GM12878 (cell line): ENCODE data around the gene GEMIN8. TPM values are rescaled to one million over a fixed set of nuclear protein-coding genes. Genes with fewer than 3 reads are reported as not detected.

Experiments
- ATAC-seq: fragments of 200-7000 bp; cut with Tn5 transposase; 3 replicates; pipeline ENCODE4 v1.9.1; 2020; ENCODE audit warnings: mild to moderate bottlenecking, moderate library complexity
- BruUV-seq: library from RNA; stranded (reverse); fragments of 400-500 nt; replicated peaks from 2 replicates; lab custom pipeline; 2021; lab: Mats Ljungman, UMichigan
- CTCF ChIA-PET: fragments of 300-600 bp; sonication (Branson Sonifier 250); formaldehyde crosslinking; extraction: SDS; loops from one replicate; lab custom pipeline; 2021; ENCODE audit warnings: inconsistent platforms; lab: Yijun Ruan, JAX
- POLR2A ChIA-PET: fragments of 350-600 bp; formaldehyde crosslinking; extraction: SDS; loops from one replicate; lab custom pipeline; 2021; ENCODE audit warnings: inconsistent platforms; lab: Charles Lee
- RAD21 ChIA-PET: fragments of 300-600 bp; sonication (Branson Sonifier 250); formaldehyde crosslinking; loops from one replicate; lab custom pipeline; 2023; ENCODE audit warnings: antibody characterized with exemption; ENCODE audit not compliant: unreplicated experiment; lab: Charles Lee
- SMC1A ChIA-PET: fragments of 300-600 bp; sonication (Branson Sonifier 250); formaldehyde crosslinking; loops from one replicate; lab custom pipeline; 2023; ENCODE audit not compliant: unreplicated experiment, uncharacterized antibody; lab: Charles Lee
- DNase-seq: peaks from one replicate; pipeline ENCODE4 v3.0.0-alpha.2; 2011; ENCODE audit warnings: low read depth, low spot score
- FAIRE-seq: peaks from 3 replicates; lab custom pipeline; 2011; peaks lifted over from hg19 to GRCh38; lab: Jason Lieb, UNC
- H2AFZ ChIP-seq: 2 replicates; pipeline ENCODE4 v1.6.0; 2011; ENCODE audit warnings: low read depth, low read length, control low read depth; ENCODE audit not compliant: control insufficient read depth
- H3K27ac ChIP-seq: 2 replicates; pipeline ENCODE4 v1.5.1; 2011; ENCODE audit warnings: control low read depth; ENCODE audit not compliant: control insufficient read depth, insufficient read depth
- H3K27me3 ChIP-seq, 2 experiments: replicated peaks in 1 of 2; 2 replicates each; pipeline versions ENCODE4 v1.6.0 to v1.6.1; 2011; ENCODE audit warnings: low read length in 1 of 2; ENCODE audit not compliant: control insufficient read depth in 2 of 2, insufficient read depth in 2 of 2
- H3K36me3 ChIP-seq, 2 experiments: 2 replicates each; pipeline ENCODE4 v1.5.1; 2011; ENCODE audit warnings: low read length in 1 of 2; ENCODE audit not compliant: control insufficient read depth in 2 of 2, insufficient read depth in 2 of 2
- H3K4me1 ChIP-seq: 2 replicates; pipeline ENCODE4 v1.6.1; 2011; ENCODE audit warnings: mild to moderate bottlenecking, low read length, moderate library complexity, mixed read lengths; ENCODE audit not compliant: control insufficient read depth, insufficient read depth
- H3K4me2 ChIP-seq: 2 replicates; pipeline ENCODE4 v1.6.0; 2011; ENCODE audit warnings: control low read depth; ENCODE audit not compliant: control insufficient read depth, insufficient read depth
- H3K4me3 ChIP-seq: fragments of 200-600 bp; sonication (generic); 2 replicates; pipeline ENCODE4 v1.5.1; 2016
- H3K79me2 ChIP-seq: 2 replicates; pipeline ENCODE4 v1.6.0; 2011; ENCODE audit warnings: low read length; ENCODE audit not compliant: control insufficient read depth, insufficient read depth
- H3K9ac ChIP-seq: 2 replicates; pipeline ENCODE4 v1.8.0; 2011; ENCODE audit warnings: low read length, control low read depth, mixed read lengths; ENCODE audit not compliant: control insufficient read depth, insufficient read depth
- H3K9me3 ChIP-seq: replicated peaks from 3 replicates; pipeline ENCODE4 v1.5.1; 2011; ENCODE audit warnings: mild to moderate bottlenecking, low read length; ENCODE audit not compliant: control insufficient read depth, insufficient read depth
- H4K20me1 ChIP-seq: 2 replicates; pipeline ENCODE4 v1.6.0; 2011; ENCODE audit not compliant: control insufficient read depth, insufficient read depth
- ATF2 ChIP-seq: IDR thresholded peaks from 2 replicates; pipeline ENCODE4 v1.6.1; 2012; ENCODE audit warnings: low read length, inconsistent platforms
- BCL3 ChIP-seq: IDR thresholded peaks from 2 replicates; pipeline ENCODE4 v1.6.1; 2011; ENCODE audit warnings: borderline replicate concordance, low read depth, mild to moderate bottlenecking, moderate library complexity, low read length; ENCODE audit not compliant: insufficient read depth, poor library complexity, severe bottlenecking
- CBX3 ChIP-seq: fragments of 200-600 bp; sonication (generic); IDR thresholded peaks from 2 replicates; pipeline ENCODE4 v1.6.1; 2016; ENCODE audit warnings: low read depth, borderline replicate concordance
- EED ChIP-seq: sonication (generic); IDR thresholded peaks from 2 replicates; pipeline ENCODE4 v1.6.1; 2016; ENCODE audit warnings: antibody characterized with exemption, low read depth
- KDM1A ChIP-seq: fragments of 200-600 bp; sonication (generic); IDR thresholded peaks from 2 replicates; pipeline ENCODE4 v1.6.1; 2016; ENCODE audit warnings: borderline replicate concordance
- KLF5 ChIP-seq: fragments of 450-650 bp; IDR thresholded peaks from 2 replicates; pipeline ENCODE4 v1.6.1; 2014; ENCODE audit warnings: mild to moderate bottlenecking; ENCODE audit not compliant: partially characterized antibody
- MLLT1 ChIP-seq: fragments of 450-650 bp; IDR thresholded peaks from 2 replicates; pipeline ENCODE4 v1.6.1; 2016; ENCODE audit warnings: mild to moderate bottlenecking
- NFYA ChIP-seq: IDR thresholded peaks from 2 replicates; pipeline ENCODE4 v1.6.1; 2011; ENCODE audit warnings: low read depth, mild to moderate bottlenecking, low read length, improper control_type of control experiment, borderline replicate concordance
- NR2C2 ChIP-seq: IDR thresholded peaks from 2 replicates; pipeline ENCODE4 v1.6.1; 2011; ENCODE audit warnings: borderline replicate concordance, low read depth; ENCODE audit not compliant: control insufficient read depth, insufficient read length
- POLR2AphosphoS5 ChIP-seq: IDR thresholded peaks from 2 replicates; pipeline ENCODE4 v1.6.1; 2011; ENCODE audit warnings: mild to moderate bottlenecking, low read length, inconsistent platforms
- RUNX3 ChIP-seq: IDR thresholded peaks from 2 replicates; pipeline ENCODE4 v1.6.1; 2012; ENCODE audit warnings: low read length, inconsistent platforms
- SMARCA5 ChIP-seq: fragments of 450-650 bp; IDR thresholded peaks from 2 replicates; pipeline ENCODE4 v1.6.1; 2017; ENCODE audit warnings: mild to moderate bottlenecking
- SRF ChIP-seq, 2 experiments: IDR thresholded peaks; 2 replicates each; pipeline ENCODE4 v1.6.1; 2011; ENCODE audit warnings: low read depth in 2 of 2, low read length in 2 of 2, mild to moderate bottlenecking in 1 of 2, moderate library complexity in 1 of 2
- TAF1 ChIP-seq: IDR thresholded peaks from 2 replicates; pipeline ENCODE4 v1.6.1; 2011; ENCODE audit warnings: mild to moderate bottlenecking, low read depth, low read length, borderline replicate concordance
- TARDBP ChIP-seq: IDR thresholded peaks from 2 replicates; pipeline ENCODE4 v1.6.1; 2016; ENCODE audit warnings: borderline replicate concordance
- WGBS: methylation state at CpG from one replicate; pipeline ENCODE4 v1.1.6; 2016; ENCODE audit warnings: low lambda C conversion rate; ENCODE audit not compliant: insufficient replicate concordance, insufficient coverage; ENCODE audit errors: missing lambda C conversion rate; 5-methylcytosine and 5-hydroxymethylcytosine counted together
- in situ Hi-C: fragments of 300-500 bp; cut with MboI; formaldehyde crosslinking; loops from 9 replicates; pipeline ENCODE4 v1.14.3; 2018; ENCODE audit warnings: mixed read lengths
- intact Hi-C: fragments of 100-400 bp; cut with micrococcal nuclease; formaldehyde crosslinking; loops from one replicate; pipeline ENCODE4 v1.14.2; 2022; ENCODE audit not compliant: unreplicated experiment
- polyA plus RNA-seq, 11 experiments: library from polyadenylated mRNA; depleted of rRNA in 4 of 11; unstranded in 6 of 11; stranded (reverse) in 5 of 11; fragments of >200 nt; fragmentation: Nextera tagmentation in 4 of 11; fragmentation: Illumina TruSeq in 1 of 11; extraction: Ambion mirVana in 4 of 11; extraction: Trizol in 1 of 11; gene quantifications; 1 replicate in 1 of 11; 2 replicates in 10 of 11; pipeline versions ENCODE4 v1.2.1 to v1.2.3, GENCODE V29; 2011 to 2016; ENCODE audit warnings: inconsistent platforms in 2 of 11, missing spikeins in 2 of 11, low read depth in 1 of 11
- total RNA-seq, 4 experiments: library from RNA; depleted of rRNA in 3 of 4; stranded (reverse); fragments of >200 nt in 3 of 4; fragmentation: Illumina TruSeq in 1 of 4; extraction: Trizol in 1 of 4; gene quantifications; 2 replicates each; pipeline versions ENCODE4 v1.2.1 to v1.2.3, GENCODE V29; 2013 to 2021

GEMIN8 gene
- total and polyA plus RNA-seq, 10 of the 15 experiments (the other 5 are each of a cell fraction or from before 2014, with no cell fraction given): 18.4 to 87.0 (median 27.7) TPM

- H3K79me2 ChIP-seq: no peaks in the 10 kb centered on the region
- SMC1A ChIA-PET: no interaction called here
- TF ChIP-seq EED: no peak
- no peak for TF ChIP-seq MLLT1
- TF ChIP-seq SRF (IDR thresholded peaks at IDR 0.05; ENCODE audit: low read depth in 2 of 2, low read length in 2 of 2): no peak
- TF ChIP-seq NFYA: no peak
- H3K9me3 ChIP-seq: no peaks in the 10 kb centered on the region
- no peak overlapping the region for H2AFZ ChIP-seq
- no peak overlapping the region for H3K4me2 ChIP-seq
- CTCF ChIA-PET: no interaction called here
- no peaks in the 10 kb centered on the region for H3K27me3 ChIP-seq
- POLR2A ChIA-PET: no interaction called here
- DNase-seq (no peak), FAIRE-seq (no peak), ATAC-seq (no peak)
- in situ Hi-C loops: no loop called here
- RAD21 ChIA-PET: no interaction called here
- H3K4me3 ChIP-seq: no peak overlapping the region
- H3K36me3 ChIP-seq: no peaks in the 10 kb centered on the region
- no peak overlapping the region for H3K9ac ChIP-seq
- H3K4me1 ChIP-seq: no peaks in the 10 kb centered on the region
- H4K20me1 ChIP-seq: no peaks in the 10 kb centered on the region
- intact Hi-C loops: no loop called here
- H3K27ac ChIP-seq: no peak overlapping the region
- WGBS: 61% methylated on average over 3 of the region's 3 CpGs
- BruUV-seq: no TSS peak
Measured at GRCh38 chrX:13994536-13995080, 35.1 kb downstream of the GEMIN8 start.

- Histone ChIP-seq H4K20me1 (no peaks in the 10 kb centered on the region), H3K4me3 (no peak overlapping the region), H3K9ac (no peak overlapping the region), H3K9me3 (no peaks in the 10 kb centered on the region), H2AFZ (no peak overlapping the region), H3K27ac (no peak overlapping the region), H3K79me2 (no peaks in the 10 kb centered on the region), H3K36me3 (no peaks in the 10 kb centered on the region), H3K4me2 (no peak overlapping the region), H3K27me3 (no peaks in the 10 kb centered on the region), H3K4me1 (no peaks in the 10 kb centered on the region)
- BruUV-seq: no TSS peak
- ChIA-PET RAD21 (no interaction called here), POLR2A (no interaction called here), SMC1A (interaction anchor here (1.0 kb wide), 1 partner anchor 38 kb away, joined by 3 read pairs; no protein-coding TSS in a partner anchor), CTCF (no interaction called here)
- ATAC-seq (no peak), DNase-seq (no peak), FAIRE-seq (no peak)
- 72% methylated on average over 7 of the region's 7 CpGs for WGBS
- intact Hi-C loops (no loop called here), in situ Hi-C loops (no loop called here)
- TF ChIP-seq POLR2AphosphoS5: no peak
- no peak for TF ChIP-seq TARDBP
- no peak for TF ChIP-seq BCL3
- TF ChIP-seq ATF2: no peak
- TF ChIP-seq NR2C2: no peak
- TF ChIP-seq KLF5: no peak
- TF ChIP-seq RUNX3: no peak
- no peak for TF ChIP-seq TAF1
- no peak for TF ChIP-seq SMARCA5
- TF ChIP-seq KDM1A: no peak
- TF ChIP-seq CBX3: no peak
Measured at GRCh38 chrX:13994104-13994503, 35.6 kb downstream of the GEMIN8 start.
